HG02623 (cell line): ENCODE results near the gene PRSS57.
"Not testable (repeated sequence)": the region's sequence is repeated elsewhere in the genome, so short reads cannot be mapped to it uniquely, and the experiment has no call there.

ENCODE experiments used
- ATAC-seq: cut with Tn5 transposase; IDR thresholded peaks from one replicate; pipeline ENCODE4 v1.9.1; 2021; ENCODE audit warnings: moderate library complexity; ENCODE audit not compliant: unreplicated experiment

PRSS57 gene

DNA sequence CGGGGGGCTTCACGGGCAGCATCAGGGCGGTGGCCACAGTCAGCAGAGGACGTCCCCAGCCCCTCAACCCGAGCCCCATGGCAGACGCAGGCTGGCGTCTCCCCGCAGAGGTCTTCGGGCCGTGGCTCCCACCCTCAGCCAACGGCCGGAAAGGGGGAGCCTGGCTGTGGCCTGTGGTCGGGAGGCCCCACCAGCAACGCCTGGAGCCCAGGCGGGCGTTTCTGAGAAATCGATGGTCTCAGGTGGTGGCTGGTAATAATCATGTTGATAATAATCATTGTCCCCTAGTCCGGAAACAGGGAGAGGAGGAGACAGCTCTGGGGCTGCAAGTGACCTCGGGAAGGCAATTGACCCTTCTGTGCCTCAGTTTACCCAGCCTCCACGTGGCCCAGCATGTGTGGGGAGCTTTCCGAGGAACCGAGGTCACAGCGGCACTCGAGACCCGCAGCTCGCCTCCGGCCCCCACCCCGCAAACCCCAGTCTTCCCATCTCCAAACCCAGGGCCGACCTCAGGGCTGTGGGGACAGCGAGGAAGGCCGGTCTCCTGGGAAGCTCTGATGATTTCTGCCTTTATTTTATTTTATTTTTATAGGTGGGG lies at the start of gene PRSS57:
TSS of gene PRSS57 (minus strand) at position 101 of the 598 bp plus-strand sequence. CDS start at position 79, 22 bp downstream.
- ATAC-seq, result no peak

DNA sequence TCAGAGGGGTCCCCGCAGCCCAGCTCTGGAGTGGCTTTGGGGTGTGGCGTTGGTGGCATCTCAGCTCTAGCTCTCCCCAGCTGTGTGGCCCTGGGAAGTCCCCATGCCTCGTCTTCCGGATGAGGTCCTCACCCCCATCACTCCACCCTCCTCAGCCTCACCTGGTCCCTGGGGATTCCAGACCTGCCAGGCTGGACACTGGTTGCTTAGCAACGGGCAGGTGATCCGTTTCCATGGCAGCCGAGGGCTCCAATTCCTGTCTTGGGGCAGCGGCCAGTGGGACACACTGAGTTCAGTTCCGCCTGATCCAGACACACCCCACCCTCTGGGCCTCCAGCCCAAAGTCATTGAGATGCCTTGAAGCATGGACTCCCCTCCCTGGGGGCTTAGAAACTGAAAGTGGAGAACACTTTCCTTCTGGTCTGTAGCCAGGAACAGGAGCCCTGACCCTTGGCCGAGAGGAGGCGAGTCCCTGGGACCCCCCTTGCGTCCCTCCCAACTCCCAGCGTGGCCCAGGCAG lies 48.0 kb upstream of the PRSS57 start:
- ATAC-seq, result no peak

DNA sequence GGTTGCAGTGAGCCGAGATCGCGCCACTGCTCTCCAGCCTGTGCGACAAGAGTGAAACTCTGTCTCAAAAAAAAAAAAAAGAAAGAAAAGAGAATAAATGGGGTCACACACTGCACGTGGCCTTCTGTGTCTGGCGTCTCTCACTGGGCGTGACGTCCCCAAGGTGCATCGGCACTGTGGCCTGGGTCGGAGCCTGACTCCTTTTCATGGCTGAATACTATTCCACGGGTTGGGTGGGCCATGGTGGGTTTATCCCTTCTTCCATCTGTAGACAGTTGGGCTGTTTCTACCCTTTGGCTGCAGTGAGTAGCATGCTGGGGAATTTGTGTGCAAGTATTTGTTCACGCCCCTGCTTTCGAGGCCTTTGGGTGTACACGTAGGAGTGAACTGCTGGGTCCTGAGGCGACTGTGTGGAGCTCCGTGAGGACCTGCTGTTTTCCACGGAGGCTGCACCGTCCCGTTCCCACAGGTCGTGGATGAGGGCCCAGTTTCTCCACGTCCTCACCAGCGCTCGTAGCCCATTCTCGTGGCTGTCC lies 47.4 kb upstream of the PRSS57 start:
- ATAC-seq, result no peak

DNA sequence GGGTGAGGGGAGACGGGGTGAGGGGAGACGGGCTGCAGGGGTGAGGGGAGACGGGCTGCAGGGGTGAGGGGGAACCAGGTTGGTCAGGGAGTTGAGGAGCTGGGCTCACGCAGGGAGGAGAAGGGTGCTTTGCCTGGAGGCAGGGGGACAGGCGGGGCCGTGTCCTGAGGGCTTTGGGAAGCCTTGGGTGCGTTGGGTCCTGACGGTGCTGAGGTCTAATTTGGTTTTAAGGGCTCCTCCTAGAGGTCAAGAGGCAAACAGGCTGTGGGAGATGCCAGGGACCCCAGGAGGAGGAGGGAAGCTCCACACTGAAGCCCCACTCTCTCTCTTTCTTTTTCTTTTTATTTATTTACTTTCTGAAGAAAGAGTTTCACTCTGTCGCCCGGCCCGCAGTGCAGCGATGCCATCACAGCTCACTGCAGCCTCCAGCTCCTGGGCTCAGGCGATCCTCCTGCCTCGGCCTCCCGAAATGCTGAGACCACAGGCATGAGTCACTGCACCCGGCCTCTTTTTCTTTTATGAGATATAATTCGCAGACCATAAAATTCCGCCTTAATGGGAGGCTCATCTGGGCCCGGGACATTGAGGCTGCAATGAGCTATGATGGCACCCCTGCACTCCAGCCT lies 46.4 kb upstream of the PRSS57 start:
- ATAC-seq, result no peak

DNA sequence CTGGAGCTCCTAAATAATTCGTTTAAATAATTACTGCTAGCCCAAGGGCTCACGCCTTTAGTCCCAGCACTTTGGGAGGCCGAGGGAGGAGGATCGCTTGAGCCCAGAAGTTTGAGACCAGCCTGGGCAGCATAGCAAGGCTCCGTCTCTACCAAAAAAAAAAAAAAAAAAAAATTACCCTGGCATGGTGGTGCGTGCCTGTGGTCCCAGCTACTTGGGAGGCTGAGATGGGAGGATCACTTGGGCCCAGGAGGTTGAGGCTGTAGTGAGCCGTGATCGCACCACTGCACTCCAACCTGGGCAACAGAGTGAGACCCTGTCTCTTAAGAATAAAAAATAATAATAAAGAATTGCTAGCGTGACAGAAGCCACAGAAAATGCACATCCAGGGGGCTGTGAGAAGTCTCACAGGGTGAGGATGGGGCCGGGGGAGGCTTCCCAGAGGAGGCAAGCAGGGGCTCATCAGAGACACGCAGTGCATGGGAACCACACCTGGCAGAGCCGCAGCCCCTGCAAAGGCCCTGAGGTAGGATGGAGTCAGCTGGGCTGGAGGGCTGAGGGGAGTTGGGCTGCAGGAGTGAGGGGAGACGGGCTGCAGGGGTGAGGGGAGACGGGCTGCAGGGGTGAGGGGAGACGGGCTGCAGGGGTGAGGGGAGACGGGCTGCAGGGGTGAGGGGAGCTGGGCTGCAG lies 45.7 kb upstream of the PRSS57 start:
- ATAC-seq, result not testable (repeated sequence)

DNA sequence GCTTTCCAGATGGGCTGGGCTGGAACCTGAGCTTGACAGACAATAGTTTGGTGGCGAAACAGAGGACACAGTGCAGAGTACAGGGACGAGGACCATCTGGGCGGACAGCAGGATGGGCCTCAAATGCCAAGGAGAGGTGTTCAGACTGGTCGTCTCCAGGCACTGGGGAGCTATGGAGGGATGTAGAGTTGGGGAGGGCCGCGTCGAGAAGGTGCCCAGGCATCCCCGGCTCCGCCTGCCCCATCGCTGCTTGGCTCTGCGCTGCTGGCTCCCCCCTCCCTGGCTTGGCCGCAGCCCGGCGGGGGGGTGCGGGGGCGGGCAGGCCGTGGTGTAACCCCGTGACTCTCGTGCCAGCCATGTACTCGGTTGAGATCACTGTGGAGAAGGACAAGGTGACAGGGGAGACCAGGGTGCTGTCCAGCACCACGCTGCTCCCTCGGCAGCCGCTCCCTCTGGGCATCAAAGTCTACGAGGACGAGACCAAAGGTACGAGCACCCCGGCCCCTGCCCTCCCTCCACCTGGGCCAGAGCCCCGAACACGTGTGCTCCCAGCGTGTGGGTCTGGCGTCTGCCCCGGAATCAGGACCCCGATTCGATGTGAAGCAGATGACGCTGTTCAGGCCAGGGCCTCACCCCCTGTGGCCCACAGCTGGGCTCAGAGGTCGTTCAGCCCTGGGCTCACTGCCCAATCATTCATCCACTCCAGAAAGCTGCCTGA lies 44.9 kb upstream of the PRSS57 start:
- no peak for ATAC-seq

DNA sequence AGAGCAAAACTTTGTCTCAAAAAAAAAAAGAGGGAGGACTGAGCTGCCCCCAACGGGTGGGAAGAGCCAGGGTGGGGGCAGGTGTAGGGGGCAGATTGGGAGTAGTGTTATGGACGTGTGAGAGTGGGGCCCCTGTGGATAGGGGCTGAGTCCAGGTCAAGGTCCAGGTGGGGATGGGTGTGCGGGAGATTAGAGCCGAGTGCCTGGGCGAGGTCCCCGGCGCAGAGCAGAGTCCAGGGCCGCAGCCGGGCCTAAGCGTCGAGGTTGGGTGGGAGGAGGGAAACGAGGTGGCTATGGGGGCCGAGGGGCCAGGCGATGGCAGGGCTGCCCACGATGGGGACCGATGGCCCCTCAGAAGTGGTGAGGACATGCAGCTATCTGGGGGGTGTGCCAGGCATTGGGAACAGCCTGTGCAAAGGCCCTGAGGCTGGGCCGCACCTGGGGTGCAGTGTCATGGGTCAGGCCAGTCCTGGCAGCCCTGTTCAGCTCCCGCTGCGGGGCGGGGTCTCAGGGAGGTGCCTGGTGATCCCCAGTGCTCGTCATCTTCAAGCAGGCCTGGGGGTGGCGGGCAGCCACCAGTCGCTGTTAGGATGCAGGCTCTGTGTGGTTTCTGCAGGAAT lies 43.4 kb upstream of the PRSS57 start:
- no peak for ATAC-seq

DNA sequence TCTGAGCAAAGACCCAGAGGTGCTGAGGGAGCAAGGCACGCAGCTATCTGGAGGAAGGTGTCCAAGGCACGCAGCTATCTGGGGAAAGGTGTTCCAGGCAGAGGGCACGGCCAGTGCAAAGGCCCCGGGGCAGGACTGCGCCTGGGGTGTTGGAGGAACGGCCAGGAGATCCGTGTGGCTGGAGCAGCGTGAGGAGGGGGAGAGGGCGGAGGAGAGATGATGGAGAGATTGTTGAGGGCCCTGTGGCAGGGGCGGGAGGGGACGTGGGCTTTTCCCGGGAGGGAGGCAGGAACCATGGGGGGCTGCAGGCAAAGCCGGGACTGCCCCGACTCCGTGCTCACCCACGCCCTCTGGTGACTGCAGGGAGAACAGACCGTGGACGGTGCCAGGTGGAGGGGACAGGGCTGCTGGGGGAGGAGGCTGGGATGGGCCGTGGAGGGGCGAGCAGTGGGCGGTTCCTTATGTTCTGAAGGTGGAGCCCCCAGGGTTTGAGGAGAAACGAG lies 42.4 kb upstream of the PRSS57 start:
- no peak for ATAC-seq

DNA sequence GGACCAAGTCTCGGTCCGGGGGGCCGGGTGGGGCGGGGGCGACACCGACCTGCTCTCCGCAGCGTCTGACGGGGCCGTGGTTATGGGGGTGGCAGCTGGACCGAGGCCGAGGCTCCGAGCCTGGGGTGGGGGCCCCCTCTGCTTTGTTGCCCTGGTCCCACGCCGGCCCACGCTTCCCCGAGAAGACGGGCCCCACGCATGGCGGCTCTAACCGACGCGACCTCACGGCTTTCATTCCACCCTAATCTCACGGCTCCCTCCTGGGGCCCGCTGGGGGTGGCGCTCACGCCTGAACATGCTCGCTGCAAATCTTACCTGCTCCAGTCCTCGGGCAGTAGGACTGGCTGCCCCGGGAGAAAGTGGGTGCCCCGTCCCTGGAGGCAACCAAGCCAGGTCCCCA lies 40.9 kb upstream of the PRSS57 start:
- no peak for ATAC-seq

DNA sequence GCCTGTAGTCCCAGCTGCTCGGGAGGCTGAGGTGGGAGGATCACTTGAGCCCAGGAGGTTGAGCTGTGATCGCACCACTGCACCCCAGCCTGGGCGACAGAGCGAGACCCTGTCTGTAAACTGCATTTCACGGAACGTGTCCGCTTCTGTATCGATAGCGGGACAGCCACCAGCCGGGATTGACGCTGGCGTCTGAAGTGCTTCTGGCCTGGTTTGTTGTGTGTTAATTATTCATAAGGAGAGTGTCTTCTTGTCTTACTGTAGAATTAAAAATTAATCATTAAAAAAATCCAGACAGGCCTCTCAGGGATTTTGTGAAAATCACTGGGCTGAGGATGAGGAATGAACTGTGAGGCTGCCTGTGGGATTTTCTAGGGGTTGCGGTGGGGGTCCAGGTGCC lies 39.5 kb upstream of the PRSS57 start:
- no peak for ATAC-seq

DNA sequence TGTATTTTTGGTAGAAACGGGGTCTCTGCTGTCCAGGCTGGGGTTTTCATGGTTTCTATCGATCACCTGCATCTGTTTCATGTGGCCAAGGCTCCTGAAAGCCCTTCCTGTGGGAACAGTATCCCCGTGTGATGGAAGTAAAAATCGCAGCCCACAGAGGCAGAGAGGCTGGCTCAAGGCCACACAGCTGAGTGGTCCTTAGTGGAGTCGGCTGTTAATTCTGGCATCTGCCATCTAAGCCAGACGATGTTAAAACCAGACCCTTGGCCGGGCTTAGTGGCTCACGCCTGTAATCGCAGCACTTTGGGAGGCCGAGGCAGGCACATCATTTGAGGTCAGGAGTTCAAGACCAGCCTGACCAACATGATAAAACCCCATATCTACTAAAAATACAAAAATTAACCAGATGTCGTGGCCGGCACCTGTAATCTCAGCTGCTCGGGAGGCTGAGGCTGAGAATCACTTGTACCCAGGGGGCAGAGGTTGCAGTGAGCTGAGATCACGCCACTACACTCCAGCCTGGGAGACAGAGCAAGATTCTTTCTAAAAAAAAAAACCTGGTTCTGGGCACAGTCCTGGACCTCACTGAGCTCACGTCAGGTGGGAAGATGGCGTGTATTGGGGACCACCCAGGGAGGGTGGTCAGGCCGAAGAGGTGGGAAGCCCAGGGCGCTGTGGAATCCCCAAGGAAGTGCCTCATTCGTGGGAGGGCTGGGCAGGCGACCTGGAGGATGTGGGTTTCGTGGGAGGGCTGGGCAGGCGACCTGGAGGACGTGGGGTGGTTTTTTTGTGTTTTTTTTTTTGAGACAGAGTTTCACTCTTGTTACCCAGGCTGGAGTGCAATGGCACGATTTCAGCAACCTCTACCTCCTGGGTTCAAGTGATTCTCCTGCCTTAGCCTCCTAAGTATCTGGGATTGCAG lies 37.2 kb upstream of the PRSS57 start:
- no peak for ATAC-seq

DNA sequence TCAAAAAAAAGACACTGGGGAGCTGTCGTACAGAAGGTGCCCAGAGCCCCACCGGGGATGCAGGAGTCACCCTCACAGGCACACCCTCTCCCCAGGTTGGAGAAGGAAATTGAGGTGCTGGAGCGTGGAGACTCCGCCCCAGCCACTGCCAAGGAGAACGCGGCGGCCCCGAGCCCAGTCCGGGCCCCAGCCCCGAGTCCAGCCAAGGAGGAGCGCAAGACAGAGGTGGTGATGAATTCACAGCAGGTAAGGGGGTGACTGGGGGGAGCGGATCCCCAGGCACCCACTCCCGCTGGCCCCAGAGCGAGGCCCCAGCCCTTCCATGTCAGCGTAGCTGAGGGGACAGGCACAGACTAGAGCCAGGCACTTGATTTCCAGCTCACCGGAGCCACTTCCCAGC lies 35.7 kb upstream of the PRSS57 start:
- no peak for ATAC-seq

DNA sequence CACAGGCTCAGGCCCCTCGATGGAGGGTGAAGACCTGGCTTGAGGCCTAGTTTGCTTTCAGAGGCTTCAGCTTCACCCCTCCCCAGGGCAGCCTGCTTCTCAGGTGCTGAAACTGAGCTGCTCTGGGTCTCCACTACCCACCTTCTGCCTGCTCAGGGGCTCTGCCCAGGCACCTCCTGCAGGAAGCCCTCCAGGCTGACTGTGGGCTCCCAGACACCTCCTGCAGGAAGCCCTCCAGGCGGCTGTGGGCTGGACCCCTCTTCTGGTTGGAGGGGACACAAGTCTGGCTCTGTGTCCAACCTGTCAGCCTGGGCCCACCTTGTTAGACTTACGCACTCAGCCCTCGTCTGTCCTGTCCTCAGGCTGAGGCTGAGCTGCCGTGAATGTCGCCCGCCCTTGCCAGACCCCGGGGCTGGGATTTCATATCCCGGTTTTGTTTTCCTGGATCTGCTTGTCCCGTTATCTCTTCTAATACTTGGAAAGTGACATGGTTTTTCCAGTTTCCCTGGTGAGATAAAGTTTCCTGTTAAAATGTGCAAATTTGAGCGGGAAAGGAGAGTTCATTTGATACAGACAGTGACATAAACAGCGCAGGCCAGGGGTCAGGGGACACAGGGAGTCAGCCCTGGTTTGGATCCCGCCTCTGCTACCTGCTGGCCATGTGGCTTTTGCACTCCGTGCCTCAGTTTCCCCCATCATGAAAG lies 34.9 kb upstream of the PRSS57 start:
- ATAC-seq, result no peak

DNA sequence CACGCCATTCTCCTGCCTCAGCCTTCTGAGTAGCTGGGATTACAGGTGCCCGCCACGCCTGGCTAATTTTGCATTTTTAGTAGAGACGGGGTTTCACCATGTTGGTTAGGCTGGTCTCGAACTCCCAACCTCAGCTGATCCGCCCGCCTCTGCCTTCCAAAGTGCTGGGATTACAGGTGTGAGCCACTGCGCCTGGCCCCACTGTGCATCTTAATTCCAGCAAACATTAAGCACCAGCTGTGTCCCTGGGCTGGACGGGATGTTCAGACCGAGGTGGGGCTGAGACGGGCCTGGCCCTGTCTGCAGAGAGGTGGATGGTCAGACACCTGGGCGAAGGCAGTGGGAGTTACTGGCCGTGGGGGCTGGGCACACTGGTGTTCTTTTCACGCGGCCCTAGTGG lies 34.3 kb upstream of the PRSS57 start:
- ATAC-seq, result not testable (repeated sequence)

DNA sequence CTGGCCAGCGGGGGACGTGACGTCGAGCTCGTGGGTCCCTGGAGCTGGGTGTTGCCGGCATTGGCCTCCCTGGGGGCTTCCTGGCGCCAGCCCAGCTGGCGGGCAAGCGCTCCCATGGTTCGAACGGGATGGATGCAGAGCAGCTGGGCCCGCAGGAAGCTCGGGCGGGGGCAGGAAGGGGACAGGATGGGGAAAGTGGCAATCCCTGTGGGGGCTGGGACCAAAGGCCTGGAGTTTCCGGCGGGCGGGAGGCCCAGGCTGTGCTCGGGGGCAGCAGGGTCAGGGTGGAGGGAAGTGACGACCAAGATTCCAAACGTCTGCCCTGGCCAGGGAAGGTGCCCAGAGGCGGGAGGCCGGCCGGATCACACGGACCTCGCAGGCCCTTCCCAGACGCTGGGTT lies 32.8 kb upstream of the PRSS57 start:
- no peak for ATAC-seq

DNA sequence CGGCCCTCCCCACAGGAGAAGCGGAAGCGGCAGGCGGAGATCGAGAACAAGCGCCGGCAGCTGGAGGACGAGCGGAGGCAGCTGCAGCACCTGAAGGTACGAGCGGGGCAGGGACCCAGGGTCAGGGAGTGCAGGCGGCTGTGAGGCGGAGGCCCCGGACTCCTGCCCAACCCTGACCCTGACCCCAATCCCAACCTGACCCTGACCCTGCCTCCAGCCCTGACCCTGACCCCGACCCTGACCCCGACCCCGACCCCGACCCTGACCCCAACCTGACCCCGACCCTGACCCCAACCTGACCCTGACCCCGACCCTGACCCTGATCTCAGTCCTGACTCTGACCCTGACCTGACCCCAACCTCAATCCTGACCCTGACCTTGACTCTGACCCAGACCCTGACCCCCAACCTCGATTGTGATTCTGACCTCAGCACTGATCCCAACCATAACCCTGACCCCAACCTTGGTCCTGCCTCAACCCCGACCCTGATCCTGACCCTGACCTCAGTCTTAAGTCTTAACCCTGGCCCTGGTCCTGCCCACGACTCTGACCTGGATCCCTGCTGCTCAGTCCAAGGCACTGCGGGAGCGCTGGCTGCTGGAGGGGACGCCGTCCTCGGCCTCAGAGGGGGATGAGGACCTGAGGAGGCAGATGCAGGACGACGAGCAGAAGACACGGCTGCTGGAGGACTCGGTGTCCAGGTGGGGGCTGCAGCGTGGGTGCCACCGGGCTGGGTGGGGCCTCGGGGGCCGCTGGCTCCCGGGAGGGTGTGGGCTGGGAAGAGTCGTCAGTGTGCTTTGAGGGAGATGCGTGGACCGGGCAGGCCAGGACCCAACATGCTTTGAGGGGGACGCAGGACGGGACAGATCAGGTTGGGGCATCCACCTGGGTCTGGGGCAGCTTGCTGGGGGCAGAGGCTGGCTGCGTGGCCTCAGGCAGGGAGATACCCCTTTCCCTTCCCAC lies 32.0 kb upstream of the PRSS57 start:
- no peak for ATAC-seq

DNA sequence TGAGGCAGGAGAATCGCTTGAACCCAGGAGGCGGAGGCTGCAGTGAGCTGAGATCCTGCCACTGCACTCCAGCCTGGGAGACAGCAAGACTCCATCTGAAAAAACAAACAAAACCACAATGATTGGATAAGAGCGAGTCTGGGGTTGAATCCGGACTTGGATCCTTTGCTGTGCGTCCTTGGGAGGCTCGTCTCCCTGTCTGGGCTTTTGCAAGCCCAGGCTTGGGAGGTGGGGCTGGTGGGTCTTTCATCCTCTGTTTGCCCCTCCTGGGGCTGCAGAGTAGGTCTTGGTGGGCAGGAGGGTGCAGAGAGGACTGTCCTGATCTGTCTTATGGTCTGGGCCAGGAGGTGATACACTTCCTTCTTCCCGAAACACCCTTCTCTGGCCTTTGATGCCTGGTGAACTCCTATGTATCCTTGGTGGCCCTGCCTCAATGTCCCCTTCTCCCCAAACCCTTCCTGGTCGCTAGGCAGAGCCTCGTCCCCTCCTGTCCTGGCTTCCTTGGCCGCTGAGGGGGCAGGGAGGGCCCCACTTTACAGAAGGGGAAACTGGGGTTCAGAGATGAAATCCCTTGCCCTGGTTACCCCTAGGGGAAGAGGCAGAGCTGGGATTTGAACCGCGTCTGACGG lies 30.3 kb upstream of the PRSS57 start:
- ATAC-seq, result no peak
